Measurements from ENCODE around the gene ZNRF3.

Gene ZNRF3

GRCh38 chr22:28983190-28983589, 99.8 kb downstream of the ZNRF3 start (continued):
- TF ChIP-seq ZNF221 (tag by site-specific recombination; IDR thresholded peaks at IDR 0.05; ENCODE audit: borderline replicate concordance) = no peak
- no peak for TF ChIP-seq ZNF239 (tag by site-specific recombination; IDR thresholded peaks at IDR 0.05)
- peak; percentile 15; the same call in 1 of the 2 replicates for TF ChIP-seq ZNF692 (tag by site-specific recombination; IDR thresholded peaks at IDR 0.05)
- no peak for TF ChIP-seq ZNF211 (tag by site-specific recombination; IDR thresholded peaks at IDR 0.05; ENCODE audit: low read depth)
- no peak for TF ChIP-seq ATF2 (tag by site-specific recombination; IDR thresholded peaks at IDR 0.05; ENCODE audit: low read depth)
- peak; percentile 27; the same call in 1 of the 2 replicates for TF ChIP-seq ZNF600 (tag by site-specific recombination; IDR thresholded peaks at IDR 0.05)
- TF ChIP-seq ZNF555 (tag by site-specific recombination; conservative IDR thresholded peaks at IDR 0.05) = no peak
- peak; percentile 38; the same call in 1 of the 2 replicates for TF ChIP-seq PRDM10 (tag by site-specific recombination; IDR thresholded peaks at IDR 0.05)
- TF ChIP-seq ZNF518A (tag by site-specific recombination; conservative IDR thresholded peaks at IDR 0.05; ENCODE audit: low read depth) = no peak
- TF ChIP-seq ZNF184 (tag by site-specific recombination; IDR thresholded peaks at IDR 0.05) = no peak
- no peak for TF ChIP-seq SETDB1 (IDR thresholded peaks at IDR 0.05; ENCODE audit: insufficient read length, low read length)
- TF ChIP-seq ZNF792 (tag by site-specific recombination; IDR thresholded peaks at IDR 0.05) = 0 out of 2 replicates have a peak, but pooled peaks have one; percentile 16
- no peak for TF ChIP-seq ZNF175 (tag by site-specific recombination; IDR thresholded peaks at IDR 0.05)
- no peak for TF ChIP-seq TCF7L2 (IDR thresholded peaks at IDR 0.05; ENCODE audit: borderline replicate concordance, low read depth, low read length)
- no peak for TF ChIP-seq ZFP3 (tag by site-specific recombination; IDR thresholded peaks at IDR 0.05; ENCODE audit: low read depth)
- TF ChIP-seq ZNF23 (tag by site-specific recombination; IDR thresholded peaks at IDR 0.05; ENCODE audit: borderline replicate concordance) = no peak
- TF ChIP-seq KLF7 (tag by site-specific recombination; IDR thresholded peaks at IDR 0.05; ENCODE audit: borderline replicate concordance) = no peak
- peak; percentile 40; the same call in 1 of the 2 replicates for TF ChIP-seq ZBTB8A (tag by site-specific recombination; IDR thresholded peaks at IDR 0.05)
- no peak for TF ChIP-seq BCL11A (tag by site-specific recombination; IDR thresholded peaks at IDR 0.05; ENCODE audit: low read depth)
- TF ChIP-seq ZNF664 (tag by site-specific recombination; IDR thresholded peaks at IDR 0.05) = no peak
- no peak for TF ChIP-seq ZNF561 (tag by site-specific recombination; IDR thresholded peaks at IDR 0.05; ENCODE audit: borderline replicate concordance)
- TF ChIP-seq GLIS1 (tag by site-specific recombination; IDR thresholded peaks at IDR 0.05) = peak; percentile 29
- TF ChIP-seq ZIC2 (tag by site-specific recombination; IDR thresholded peaks at IDR 0.05) = peak; percentile 31; the same call in 1 of the 2 replicates
- TF ChIP-seq ZNF548 (tag by site-specific recombination; IDR thresholded peaks at IDR 0.05) = no peak
